CD4-positive, alpha-beta T cell treated with Interleukin-4 for 4 hours (primary cell): ENCODE measurements around the gene PHLPP1.
"Not testable (repeated sequence)": the region's sequence is repeated elsewhere in the genome, so short reads cannot be mapped to it uniquely, and the experiment has no call there.

ENCODE experiments used
- DNase-seq: peaks from one replicate; pipeline ENCODE4 v3.0.0-alpha.2; 2020

The PHLPP1 gene

DNA sequence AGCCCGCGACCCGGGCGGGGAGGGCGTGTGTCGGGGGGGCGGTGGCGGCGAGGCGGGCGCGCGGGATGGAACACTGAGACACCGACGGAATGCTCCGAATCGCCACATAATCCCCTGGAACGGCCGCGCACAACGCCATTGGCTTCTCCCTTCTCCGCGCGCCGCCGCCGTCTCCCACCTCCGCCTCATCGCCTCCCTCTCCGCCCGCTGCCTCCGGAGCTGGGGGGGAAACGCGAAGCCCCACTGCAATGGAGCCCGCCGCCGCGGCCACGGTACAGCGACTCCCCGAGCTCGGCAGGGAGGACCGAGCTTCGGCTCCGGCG, at the start of gene PHLPP1:
PHLPP1 (plus strand) TSS at position 106 of the 323 bp plus-strand sequence; CDS start at position 249, 143 bp downstream.
- no peak for DNase-seq

DNA sequence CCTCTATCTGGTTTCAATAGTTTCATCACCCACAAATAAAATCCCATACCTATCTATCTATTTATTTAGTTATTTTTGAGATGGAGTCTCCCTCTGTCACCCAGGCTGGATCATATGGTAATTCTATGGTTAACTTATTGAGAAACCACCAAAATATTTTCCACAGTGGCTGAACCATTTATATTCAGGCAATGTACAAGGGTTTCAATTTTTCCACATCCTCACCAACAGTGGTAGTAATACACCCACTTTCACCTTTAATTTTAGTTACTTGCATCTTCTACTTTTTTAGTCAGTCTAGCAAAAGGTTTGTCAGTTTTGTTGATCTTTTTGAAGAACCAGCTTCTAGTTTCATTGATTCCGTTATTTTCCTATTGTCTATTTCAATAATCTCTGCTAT, 46.1 kb upstream of the PHLPP1 start:
- DNase-seq = no peak

DNA sequence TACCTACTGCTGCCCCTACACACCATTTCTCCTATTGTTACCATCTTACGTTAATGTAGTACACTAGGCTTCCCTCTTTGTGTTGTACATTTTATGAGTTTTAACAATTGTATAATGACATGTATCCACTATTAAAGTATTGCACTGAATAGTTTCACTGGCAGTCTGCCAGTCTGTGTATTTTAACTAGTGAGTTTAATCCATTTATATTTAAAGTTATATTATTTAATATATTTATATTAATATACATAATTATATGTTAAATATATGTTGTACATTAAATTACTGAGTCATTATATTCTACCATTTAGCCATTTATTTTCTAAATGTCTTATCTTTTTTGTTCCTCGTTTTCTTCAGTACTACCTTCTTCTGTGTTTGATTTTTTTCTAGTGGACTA, 44.8 kb upstream of the PHLPP1 start:
- DNase-seq = no peak

DNA sequence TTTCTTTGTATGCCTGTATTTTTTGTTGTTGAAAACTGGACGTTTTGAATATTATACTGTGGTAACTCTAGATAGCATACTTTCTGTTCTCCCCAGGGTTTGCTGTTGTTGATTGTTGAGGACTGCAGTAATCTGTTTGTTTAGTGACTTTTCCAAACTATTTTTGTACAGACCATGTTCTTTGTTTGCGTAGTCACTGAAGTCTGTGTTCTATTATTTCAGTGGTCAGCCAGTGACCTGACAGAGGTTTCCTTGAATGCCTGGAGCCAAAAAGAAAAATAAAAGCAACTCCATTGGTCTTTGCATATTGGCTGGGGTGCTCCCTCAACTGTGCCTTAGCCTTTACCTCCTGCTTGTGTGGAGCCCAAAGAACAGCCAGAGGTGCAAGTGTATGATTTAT, 42.7 kb upstream of the PHLPP1 start:
- DNase-seq = no peak

DNA sequence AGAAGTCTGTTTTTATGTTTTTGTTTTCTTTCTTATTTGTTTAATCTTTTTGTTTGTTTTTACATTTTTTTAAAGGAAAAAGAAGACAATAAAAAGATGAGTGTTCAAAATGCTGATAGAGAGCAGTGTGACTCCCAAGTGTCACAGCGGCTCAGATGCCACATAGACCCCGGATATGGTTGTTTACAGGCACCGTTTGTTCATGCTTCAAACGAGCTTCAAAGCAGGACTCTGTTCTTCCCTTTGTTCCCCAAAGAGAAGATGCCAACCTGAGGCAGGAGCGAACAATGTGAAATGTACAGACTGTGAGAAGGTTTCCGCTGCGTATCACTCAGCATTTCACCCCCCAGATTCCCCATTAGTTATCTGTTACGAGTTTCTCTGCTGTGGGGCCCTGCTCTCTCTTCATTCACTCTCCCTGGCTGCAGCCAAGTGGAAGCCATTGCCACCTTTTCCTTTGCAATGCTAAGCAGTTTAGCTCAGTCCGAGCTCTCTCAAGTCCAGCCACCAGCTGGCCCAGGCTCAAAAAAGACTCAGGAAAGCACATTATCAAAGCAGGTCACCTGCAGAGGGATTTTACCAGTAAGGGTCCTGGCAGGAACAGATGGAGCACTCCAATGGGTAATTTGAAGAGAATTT, 36.4 kb upstream of the PHLPP1 start:
- DNase-seq = no peak

DNA sequence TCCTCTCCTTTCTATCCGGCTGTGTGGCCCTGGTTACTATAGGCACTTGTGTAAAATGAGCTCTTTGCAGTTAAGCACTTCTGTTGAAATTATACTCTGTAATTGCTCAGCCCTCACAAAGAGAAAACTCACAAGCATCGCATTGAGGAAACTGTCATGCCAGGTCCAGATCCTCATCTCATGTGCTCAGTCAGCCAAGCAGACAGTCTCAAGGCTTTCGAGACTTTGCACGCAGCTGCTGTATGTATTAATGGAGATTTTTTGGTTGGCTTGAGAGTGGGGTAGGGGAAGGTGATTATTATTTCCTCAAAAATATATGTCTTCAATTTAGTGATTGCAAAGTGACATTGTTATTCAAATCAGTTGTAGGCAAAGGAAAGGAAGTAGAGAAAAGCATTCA, 33.0 kb upstream of the PHLPP1 start:
- DNase-seq = no peak

DNA sequence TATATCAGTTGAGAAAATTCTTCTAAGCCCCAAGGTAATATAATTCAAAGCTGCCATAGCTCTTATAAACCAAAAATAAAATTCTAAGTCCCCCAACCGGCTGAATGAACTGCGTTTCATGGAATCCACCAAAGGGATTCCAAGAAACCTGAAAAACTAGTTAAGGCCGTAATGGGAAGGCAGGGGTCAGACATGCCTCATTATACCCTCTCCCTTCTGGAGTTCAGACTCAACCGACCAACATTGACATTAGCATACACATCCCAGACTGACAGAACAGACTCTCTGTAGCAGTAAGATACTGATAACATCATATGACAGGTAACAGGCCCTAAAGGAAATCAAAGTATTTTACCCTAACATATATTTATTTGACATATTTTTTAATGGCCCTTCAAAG, 31.4 kb upstream of the PHLPP1 start:
- DNase-seq = no peak

DNA sequence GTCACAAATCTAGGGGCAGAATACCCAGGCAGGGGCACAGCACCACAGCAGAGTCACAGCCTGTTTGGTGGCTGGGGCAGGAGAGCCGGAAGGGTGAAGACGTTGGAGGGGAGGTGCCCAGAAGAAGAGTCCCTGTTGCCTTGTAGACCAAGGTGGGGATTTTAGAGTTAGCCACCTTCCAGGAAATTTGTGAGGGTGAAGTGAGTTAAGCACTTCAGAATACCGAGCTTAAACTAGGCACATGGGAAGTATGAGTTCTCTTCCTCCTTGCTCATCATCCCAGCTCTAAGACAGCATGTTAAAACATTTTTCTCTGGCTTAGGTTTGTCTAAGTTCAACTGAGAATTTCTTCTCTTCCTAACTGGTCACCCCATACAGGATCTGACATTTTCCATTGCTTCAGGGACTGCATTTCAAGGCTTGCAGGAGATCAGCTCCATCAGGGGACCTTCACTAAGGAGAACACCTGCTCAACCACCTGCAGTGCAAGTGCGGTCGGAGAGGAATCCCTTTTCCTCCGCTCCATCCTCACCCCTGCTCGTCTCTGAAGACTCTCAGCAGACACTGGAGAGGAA, 26.5 kb upstream of the PHLPP1 start:
- no peak for DNase-seq

DNA sequence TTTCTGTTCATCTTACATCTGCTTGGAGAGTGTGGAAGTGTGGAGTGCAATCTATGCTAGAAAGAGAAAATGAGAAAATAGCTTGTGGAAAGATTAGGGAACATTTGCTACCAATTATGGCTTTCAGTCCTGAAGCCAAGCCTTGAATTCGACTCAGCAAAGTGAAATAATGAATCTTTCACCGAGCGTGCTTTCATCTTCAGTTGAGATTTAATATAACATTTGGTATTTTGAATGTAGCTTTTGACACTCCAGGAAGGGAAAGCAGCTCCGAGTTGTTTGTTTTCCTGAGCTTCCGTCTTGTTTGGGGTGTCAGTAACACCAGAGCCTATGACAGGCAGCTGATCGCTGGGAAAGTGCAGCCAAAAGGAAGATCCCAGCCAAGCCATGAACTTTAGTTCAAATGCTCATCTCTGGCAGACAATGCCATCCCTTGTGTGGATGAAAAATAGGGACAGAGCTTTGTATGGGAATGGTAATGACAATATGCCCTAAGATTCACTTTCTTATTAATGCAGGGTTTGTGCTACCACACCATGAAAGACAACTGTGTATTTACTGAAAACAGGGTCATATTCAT, 25.0 kb upstream of the PHLPP1 start:
- DNase-seq = no peak

DNA sequence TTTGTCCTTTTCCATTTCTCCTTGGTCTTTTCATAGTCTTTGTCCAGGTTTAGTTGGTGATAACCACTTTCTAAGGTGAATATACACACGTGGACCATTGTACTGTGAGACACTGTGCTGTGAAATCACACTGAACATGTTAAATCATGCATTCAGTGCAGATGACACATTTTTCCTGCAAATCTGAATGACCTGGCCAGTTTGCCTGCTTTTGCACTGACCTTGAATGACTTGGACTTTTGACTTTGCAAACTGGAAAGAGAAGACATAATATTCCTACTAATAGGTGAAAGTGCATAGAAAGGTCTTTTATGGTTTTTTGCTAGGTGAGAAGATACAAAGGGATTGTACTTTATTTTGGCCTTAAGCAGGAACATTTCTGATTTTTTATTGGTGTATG, 21.7 kb upstream of the PHLPP1 start:
- DNase-seq = no peak

DNA sequence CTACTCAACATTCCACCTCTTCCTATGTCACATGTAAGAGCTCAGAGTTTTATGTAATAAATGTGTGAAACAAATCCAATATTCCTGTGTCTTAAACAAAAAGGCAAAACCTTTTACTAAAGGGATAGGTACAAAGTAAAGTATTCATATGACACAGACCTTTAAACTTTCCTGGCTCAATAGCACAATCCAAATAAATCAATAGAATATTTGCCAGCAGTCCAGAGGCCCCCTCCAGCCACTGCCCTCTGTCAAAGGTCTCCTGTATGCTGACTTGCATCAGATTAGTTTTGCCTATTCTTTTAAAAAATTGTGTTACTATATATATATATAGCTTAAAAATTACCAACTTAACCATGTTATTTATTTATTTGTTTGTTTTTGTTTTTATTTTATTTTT, 17.7 kb upstream of the PHLPP1 start:
- no peak for DNase-seq

DNA sequence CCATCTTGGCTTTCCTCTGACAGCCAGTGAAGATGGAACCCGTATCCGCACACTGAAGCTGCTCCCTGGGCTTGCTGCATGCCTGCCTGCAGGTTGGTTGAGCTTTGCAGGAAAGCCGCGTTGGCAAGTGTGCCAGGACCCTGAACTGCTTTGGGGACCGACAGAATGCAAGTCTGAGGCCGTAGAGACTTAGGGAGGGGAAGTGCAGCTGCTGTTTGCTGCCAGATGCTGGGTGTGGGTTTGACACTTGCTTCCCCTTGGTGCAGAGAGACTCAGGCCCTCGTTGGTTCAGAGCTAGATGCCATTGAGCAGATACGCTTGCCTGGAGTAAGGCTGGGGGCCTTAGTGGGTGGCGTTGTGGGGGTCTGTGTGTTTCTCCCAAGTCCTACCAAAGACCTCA, 13.1 kb upstream of the PHLPP1 start:
- DNase-seq = no peak

DNA sequence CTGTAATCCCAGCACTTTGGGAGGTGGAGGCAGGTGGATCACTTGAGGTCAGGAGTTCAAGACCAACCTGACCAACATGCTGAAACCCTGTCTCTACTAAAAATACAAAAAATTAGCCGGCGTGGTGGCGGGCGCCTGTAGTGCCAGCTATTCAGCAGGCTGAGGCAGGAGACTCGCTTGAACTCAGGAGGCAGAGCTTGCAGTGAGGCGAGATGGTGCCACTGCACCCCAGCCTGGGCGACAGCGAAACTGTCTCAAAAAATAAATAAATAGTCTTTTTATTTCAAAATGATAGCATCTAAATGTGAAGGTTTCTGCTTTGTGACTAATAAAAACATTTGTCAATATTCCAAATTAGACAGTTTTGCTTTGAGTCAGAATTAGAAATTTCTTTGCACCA, 8.5 kb upstream of the PHLPP1 start:
- DNase-seq = not testable (repeated sequence)

DNA sequence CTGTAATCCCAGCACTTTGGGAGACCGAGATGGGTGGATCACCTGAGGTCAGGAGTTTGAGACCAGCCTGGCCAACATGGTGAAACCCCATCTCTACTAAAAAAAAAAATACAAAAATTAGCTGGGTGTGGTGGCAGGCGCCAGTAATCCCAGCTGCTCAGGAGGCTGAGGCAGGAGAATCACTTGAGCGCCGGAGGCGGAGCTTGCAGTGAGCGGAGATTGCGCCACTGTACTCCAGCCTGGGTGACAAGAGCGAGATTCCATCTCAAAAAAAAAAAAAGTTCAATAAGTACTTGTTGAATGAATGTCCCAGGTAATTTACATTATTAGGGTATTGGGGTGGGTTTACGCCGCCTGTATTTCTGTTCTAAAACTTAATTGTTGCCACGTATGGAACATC, 5.4 kb upstream of the PHLPP1 start:
- not testable (repeated sequence) for DNase-seq

DNA sequence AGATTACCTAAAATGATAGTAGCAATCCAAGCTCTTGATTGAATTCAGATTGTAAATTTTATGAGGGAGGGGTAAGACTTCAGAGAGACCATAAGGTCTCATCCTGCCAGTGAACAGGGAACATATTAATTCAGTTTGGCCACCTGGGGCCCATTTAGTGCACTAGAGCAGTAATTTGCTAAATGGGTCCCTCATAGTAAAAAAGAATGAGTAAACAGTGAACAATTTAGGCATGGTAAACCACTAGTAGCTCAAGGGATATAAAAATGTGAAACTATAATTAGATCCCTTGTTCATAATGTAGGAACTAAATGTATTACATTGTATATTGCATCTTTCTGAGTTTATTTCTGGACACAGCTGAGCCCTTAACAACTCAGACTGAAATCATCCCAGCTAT, 4.9 kb upstream of the PHLPP1 start:
- no peak for DNase-seq

DNA sequence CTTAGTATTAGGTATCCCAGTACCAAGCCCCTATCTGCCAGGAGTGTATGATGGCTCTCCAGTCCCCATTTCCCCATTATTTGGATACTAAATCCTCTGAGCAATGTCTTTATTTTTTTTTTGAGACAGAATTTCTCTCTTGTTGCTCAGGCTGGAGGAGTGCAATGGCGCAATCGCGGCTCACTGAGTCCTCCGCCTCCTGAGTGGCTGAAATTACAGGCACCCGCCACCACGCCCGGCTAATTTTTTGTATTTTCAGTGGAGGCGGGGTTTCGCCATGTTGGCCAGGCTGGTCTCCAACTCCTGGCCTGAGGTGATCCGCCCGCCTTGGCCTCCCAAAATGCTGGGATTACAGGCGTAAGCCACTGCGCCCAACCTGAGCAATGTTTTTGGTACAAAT, 3.6 kb upstream of the PHLPP1 start:
- no peak for DNase-seq

DNA sequence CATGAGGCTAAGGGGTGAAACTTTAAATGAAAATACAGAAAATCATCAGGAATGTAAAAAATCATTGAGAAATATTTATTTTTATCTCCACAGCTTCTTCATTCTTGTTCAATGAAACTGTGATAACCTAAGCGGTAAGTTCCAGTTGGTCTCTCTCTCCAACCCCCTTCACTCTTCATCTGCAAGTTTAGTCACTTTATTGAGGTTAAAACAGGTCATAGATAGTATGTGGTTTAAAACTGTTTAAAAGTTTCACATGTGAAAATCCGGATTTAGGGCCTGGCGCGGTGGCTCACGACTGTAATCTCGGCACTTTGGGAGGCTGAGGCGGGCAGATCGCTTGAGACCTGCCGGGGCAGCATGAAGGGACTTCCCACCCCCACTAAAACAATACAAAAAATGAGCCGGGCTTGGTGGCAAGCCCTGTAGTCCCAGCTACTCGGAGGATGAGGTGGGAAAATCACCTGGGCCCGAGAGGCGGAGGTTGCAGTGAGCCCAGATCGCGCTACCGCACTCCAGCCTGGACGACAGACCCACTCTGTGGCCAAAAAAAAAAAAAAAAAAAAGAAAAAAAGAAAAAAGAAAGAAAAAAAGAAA, 1.6 kb upstream of the PHLPP1 start:
- no peak for DNase-seq

DNA sequence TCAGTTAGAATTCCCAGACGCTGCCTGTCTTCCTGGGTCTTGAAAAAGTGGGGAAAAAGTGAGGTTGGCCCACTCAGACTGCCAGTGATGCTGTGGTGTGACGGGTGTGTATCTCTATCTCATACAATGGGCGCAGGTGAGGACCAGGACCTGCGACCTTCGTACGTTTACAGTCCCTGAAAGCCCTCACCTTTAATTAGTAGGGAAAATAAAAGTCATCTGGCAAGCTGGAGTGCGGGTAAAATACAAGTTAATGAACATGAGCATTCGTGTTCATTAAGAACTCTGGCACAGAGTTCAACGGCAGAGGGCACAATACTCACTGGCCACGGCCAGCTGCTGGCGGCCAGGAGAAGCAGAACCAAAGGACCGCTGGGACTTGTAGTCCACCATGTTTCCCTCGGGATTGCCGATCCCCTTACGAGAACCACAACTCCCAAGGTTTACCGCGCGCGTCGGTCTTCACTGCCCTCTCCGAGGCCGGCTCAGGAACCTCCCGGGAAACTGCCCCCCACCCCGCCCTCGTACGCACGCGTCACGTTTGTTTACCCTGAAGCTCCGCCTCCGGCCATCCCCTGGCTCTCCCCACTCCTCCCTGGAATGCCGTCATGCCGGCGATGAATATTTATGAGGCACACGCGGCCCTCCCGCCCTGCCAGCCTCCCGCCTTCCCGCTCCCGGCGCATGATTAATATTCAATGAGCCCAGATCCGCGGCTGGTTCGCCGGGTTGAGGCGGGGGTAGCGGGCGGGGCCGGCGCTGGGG, 488 bp upstream of the PHLPP1 start:
- DNase-seq = peak; percentile 98

DNA sequence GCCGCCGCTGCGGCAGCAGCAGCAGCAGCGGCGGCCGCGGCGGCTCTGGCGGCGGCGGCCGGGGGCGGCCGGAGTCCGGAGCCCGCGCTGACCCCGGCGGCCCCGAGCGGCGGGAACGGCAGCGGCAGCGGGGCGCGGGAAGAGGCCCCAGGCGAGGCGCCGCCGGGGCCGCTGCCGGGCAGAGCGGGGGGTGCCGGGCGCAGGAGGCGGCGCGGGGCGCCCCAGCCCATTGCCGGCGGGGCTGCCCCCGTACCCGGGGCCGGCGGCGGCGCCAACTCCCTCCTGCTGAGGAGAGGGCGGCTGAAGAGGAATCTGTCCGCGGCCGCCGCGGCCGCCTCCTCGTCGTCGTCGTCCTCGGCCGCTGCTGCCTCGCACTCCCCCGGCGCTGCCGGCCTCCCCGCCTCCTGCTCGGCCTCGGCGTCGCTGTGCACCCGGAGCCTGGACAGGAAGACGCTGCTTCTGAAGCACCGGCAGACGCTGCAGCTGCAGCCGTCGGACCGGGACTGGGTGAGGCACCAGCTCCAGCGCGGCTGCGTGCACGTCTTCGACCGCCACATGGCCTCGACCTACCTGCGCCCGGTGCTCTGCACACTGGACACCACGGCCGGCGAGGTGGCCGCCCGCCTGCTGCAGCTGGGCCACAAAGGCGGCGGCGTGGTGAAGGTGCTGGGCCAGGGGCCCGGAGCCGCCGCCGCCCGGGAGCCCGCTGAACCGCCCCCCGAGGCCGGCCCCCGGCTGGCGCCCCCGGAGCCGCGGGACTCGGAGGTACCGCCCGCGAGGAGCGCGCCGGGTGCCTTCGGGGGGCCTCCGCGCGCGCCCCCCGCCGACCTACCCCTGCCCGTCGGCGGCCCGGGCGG, 646 bp downstream of the PHLPP1 start:
- DNase-seq = peak; percentile 34

DNA sequence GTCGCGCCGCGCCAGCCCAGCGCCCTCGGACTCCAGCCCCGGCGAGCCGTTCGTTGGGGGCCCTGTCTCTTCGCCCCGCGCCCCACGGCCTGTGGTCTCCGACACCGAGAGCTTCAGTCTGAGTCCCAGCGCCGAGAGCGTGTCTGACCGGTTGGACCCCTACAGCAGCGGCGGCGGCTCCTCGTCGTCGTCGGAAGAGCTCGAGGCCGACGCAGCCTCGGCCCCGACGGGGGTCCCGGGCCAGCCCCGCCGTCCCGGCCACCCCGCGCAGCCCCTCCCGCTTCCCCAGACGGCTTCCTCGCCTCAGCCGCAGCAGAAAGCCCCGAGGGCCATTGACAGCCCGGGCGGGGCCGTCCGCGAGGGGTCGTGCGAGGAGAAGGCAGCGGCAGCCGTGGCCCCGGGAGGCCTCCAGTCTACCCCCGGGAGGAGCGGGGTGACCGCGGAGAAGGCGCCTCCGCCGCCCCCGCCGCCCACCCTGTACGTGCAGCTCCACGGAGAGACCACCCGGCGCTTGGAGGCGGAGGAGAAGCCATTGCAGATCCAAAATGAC, 1.4 kb downstream of the PHLPP1 start:
- DNase-seq = peak; percentile 23

DNA sequence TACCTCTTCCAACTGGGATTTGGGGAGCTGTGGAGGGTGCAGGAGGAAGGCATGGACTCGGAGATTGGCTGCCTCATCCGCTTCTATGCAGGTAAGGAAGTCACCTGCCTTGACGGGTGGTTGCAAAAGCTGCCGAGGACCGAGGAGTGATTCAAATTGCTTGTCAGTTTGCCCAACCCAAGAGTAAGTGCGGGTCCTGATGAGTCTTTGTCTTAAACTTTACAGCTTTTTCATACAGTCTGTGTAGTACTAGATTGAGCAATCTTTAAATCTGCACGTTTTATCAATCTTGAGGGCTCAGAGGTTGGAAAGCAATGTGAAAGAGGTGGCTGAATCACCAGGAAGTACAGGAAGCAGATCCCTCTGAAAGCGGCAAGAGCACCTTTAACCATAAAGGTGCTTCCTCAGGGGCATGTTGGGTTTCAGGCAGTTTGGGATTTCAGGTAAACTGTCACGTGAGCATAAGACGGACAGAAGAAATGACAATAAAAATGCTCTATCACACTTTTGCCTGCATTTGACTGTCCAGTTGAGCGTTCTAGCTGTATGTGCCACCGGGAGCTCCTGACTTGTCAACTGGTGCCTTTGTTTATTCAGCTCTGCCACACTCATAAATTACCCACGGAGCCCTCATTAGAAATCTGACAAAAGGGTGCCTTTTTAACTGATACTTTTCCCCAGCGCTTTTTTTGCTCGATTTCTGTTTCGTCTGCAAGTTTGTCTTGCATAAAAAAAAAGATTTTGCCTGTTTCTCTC, 2.0 kb downstream of the PHLPP1 start:
- DNase-seq = peak; percentile 36
